Stimulated activated CD8-positive, alpha-beta memory T cell treated with anti-CD3 and anti-CD28 coated beads, Interleukin-4, amount 100 ng/mL, for 4 hours (primary cell): ENCODE data around the gene EPO.
A peak's percentile ranks its signal among the peaks of the same experiment; 100 is the strongest.

Experiments
- DNase-seq, 2 donors: peaks; one replicate each; pipeline ENCODE4 v3.0.0-alpha.2; 2020; ENCODE audit warnings: low read depth in 2 of 2, low spot score in 1 of 2

EPO gene

GRCh38 chr7:100720279-100720670 is at the start of gene EPO:
Gene EPO (plus strand): TSS chr7:100720468. CDS start chr7:100720981, 513 bp downstream.
- DNase-seq: no peak

GRCh38 chr7:100671353-100672327 is 48.6 kb upstream of the EPO start:
- no peak for DNase-seq

GRCh38 chr7:100673302-100673941 is 46.8 kb upstream of the EPO start, which contains the start of gene GNB2:
Gene GNB2 (plus strand): TSS chr7:100673740. CDS start chr7:100676266, 2,526 bp downstream.
- peak; percentile 96 for DNase-seq

DNA sequence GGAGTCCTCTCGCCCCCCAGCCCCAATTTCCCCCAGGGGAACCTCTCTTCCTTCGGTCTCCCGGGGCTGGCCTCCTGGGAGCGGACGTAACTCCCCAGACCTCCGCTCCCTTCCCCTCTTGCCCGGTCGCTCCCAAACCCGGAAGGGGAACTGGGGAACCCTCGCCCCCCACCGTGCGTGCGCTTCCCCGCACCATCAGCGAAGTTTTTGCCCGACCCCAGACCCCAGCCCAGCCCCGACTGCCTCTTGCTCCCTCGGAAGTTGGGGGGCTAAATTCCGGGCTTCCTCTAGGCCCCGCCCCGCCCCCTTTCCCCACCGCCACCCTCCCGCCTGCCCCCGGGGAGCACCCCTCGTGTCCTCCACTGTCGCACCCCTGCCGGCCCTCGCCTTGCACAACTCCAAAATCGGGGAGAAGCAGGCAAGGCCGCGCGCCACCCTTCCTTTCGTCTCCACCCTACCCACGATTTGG is 46.3 kb upstream of the EPO start:
- DNase-seq: peak in 1 of 2 donors; percentile 23

GRCh38 chr7:100674411-100675104 is 45.7 kb upstream of the EPO start:
- DNase-seq: no peak

DNA sequence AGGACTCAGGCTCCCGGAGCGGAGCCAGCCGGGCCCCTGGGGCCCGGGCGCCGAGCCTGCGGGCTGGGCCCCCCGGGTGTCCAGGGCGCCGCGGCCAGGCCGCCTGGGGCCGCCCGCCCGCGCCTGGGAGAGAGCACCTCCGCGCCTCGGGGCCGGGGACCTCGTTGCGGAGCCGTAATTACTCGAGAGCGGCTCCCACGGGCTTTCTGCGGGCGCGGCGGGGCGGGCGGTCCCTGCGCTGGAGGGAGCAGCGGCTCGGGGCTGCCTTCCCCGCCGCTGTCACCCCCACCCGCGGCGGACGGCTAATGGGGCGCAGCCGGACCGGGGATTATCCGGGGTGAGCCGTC is 45.2 kb upstream of the EPO start:
- DNase-seq: no peak

DNA sequence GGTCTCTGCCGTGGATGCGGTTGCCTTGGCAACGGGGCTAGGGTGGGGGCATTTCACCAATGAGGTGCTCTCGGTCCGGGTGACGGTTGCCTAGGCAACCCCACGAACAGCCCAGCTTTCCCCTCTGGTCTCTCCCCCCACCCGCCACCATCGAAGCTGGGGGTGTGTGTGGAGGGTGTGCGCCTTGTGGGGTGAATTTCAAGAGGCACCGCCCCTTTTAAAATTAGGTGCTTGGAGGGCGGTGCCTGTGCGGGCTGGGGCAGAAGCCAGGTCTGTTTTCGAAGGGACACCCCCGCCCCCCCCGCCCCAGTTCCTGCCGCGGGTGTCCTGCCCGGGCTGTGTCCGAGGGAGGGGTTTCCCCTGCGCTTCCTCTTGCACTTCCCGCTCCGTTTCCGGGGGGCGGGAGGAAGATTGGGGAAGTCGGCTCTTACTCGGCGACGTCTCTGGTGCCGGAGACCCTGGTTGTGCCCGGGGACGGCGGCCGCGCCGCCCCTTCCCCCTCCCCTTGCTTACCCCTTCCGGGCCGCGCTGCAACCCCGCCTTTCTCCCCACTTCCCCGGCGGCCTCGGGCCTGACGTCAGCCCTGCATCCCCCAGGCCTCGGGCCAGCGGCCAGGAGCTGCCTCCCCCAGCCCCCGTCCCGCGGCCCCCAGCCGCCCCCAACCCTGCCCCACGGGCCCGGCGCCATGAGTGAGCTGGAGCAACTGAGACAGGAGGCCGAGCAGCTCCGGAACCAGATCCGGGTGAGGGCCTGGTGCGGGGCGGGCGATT is 44.5 kb upstream of the EPO start:
- peak; percentile 63 to 76 for DNase-seq

DNA sequence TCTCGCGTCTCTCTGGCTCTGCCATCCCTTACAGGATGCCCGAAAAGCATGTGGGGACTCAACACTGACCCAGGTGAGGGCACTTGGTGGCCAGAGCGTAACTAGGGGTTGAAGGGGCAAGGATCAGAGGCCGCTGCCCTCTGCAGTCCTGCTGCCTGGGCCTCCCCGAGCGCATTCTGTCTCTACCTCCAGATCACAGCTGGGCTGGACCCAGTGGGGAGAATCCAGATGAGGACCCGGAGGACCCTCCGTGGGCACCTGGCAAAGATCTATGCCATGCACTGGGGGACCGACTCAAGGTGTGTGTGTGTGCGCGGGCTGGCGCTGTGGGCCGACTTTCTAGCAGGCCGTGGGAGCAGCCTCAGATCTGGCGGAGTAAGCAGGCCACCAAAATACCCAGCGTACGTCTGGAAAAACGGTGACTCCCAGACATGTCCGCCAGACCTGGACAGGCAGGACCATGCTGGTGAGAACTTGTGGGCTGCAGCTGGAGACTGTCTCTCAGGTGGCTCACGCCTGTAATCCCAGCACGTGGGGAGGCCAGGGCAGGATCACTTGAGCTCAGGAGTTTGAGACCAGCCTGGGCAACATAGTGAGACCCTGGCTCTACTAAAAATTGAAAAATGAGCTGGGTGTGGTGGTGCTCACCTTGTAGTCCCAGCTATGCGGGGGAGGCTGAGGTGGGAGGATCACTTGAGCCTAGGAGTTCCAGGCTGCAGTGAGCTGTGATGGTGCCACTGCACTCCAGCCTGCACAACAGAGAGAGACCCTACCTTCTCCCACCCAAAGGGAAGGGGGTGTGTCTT is 43.6 kb upstream of the EPO start:
- DNase-seq: no peak

GRCh38 chr7:100677308-100678267 is 42.7 kb upstream of the EPO start:
- DNase-seq: no peak

- DNase-seq: no peak
Observed at GRCh38 chr7:100678291-100678984, 41.8 kb upstream of the EPO start.

DNA sequence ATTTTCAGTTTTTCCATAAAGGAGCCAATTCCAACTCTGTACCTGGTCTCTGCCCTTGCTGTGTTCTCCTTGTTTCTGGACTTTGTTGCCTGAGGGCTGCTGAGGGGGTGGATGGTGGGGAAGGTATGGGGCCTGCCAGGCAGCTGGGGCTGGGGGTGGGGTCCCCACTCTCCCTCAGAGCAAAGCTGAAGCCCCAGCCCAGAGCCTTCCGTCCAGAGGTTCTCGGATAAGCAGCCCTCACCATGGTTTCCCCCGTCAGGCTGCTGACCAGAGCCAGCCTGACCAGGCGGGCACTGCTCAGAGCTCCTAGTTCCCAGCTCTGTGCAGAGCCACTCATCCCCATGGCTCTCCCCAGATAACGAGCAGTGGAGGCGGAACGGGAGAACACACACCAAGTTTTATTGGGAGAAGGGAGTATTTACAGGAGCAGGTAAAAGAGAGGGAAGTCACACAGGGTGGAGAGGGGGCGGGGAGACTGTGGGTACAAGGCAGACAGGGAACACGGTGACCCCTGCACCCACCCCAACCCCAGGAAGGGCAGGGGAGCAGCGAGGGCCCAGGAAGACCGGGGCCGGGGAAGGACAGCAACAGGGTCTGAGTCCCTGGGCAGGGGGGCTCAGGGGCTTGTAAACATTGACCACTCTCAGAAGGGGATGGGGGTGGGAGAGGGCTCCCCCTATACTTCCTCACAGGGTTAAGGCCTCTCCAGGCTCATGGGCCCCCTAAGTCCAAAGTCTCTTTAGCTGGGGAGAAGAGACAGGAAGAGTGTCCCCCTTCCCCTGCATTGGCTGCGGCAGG is 40.9 kb upstream of the EPO start:
- DNase-seq: no peak

- no peak for DNase-seq
Observed at GRCh38 chr7:100679927-100680575, 40.2 kb upstream of the EPO start.

DNA sequence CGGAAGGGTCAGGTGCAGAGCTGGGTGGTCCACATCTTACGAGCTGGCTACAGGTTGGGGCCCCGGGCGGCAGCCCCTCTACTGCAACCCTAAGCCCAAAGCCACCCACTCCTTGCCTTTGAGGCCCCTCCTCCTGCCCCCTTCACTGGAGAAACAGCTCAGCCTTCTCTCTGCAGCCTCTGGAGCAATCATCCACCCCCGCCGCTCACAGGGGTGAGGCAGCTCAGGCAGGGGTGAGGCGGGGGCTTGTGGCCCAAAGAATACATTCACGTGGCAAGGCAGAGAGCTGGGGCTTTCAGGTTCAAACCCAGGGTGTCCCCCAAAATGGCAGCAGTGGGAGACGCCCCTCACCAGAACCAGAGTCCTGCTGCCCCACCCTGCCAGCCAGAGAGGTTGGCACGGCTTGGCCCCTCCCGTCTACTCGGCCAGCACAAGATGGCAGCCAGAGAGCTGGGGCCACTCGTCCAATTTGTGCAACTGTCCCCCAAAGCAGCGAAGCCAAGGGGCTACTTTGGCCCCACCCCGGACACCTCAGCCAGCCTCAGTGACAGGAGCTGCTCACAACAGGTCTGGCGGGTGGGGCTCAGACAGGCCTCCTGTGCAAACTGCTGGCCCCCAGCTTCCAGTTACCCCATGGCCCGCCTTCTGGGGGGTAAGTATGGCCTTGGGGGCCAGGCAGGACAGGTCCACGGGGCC is 39.5 kb upstream of the EPO start:
- no peak for DNase-seq

DNA sequence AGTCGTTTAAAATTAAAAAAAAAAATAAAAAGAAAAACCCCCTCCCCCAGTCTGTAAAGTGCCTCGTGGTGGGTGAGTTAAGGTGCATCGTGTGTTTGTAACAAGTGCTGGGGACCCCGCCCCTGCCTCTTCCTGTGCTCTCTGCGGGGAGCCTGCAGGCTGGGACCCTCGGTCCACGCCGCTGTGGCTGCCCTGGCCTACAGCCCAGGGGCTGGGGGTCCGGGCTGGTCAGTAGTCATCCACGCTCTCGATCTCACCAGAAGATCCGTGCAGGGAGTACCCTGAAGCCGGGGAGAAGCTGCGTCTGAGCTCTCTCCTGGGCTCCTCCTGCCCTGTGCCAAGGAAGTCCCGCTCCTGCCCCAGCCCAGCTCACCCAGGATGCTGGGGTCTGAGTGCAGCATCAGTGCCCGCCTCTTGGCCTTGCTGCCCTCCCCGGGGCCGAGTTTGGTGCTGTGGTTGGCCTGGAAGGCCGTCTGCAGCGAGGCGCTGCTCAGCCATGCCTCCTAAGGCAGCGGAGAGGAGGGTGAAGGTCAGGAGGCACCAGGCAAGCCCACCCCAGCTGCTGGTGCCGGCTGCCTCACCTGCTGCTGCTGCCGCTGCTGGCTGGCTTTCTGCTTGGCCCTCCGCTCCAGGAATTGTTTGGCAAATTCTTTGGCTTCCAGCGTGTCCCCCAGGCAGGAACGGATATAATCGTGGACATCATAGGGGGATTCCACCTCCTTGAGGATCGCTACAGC is 38.6 kb upstream of the EPO start:
- no peak for DNase-seq

DNA sequence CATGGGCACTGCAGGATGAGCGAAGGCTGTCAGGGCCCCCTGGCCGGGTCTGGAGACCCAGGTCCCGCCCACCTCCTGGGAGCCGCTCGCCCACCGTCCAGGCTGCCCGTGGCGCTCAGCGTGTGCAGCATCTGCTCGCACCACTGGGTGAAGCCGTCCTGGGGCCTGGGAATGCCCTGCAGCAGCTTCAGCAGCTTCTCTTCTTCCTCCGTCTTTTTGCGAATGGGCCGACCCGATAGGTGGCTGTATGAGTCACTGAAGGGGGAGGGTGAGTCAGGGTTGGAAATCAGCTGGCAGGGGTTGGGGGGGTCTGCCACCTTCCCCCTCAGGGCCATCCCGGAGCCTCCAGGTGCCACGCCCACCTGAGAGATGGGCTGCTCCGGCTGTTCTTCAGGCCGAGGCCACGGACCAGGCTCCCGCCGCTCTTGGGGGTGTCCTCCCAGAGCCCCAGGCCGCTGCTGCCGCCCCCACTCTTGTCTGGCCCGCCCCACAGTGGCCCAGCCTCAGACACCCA is 38.0 kb upstream of the EPO start:
- DNase-seq: no peak
